HepG2 (cell line): ENCODE measurements around the gene CLEC16A. TPM values are rescaled to one million over a fixed set of nuclear protein-coding genes. Genes with fewer than 3 reads are reported as not detected.

Experiments
- ATF7-NPFF ChIP-seq: sonication (generic); formaldehyde crosslinking; IDR thresholded peaks from 2 replicates; pipeline ENCODE4 v1.8.1; 2023; ENCODE audit warnings: mild to moderate bottlenecking, low read depth, missing genetic modification reagents, moderate library complexity
- CREB1 ChIP-seq, 2 experiments: fragments of 450-650 bp in 1 of 2; IDR thresholded peaks; 2 replicates each; pipeline ENCODE4 v1.6.1; 2016 to 2017; ENCODE audit warnings: control low read depth in 1 of 2, mild to moderate bottlenecking in 1 of 2, missing compliant biosample characterization in 1 of 2, missing genetic modification characterization in 1 of 2
- ELF3 ChIP-seq: IDR thresholded peaks from 2 replicates; pipeline ENCODE4 v1.6.1; 2016; ENCODE audit warnings: missing genetic modification reagents, missing compliant biosample characterization
- HIVEP1 ChIP-seq: sonication (generic); formaldehyde crosslinking; IDR thresholded peaks from 2 replicates; pipeline ENCODE4 v1.4.0; 2020; ENCODE audit warnings: mild to moderate bottlenecking, missing genetic modification reagents
- SMARCC2 ChIP-seq: fragments of 450-650 bp; IDR thresholded peaks from 2 replicates; pipeline ENCODE4 v1.6.1; 2017; ENCODE audit warnings: antibody characterized with exemption, mild to moderate bottlenecking
- SRSF9 ChIP-seq: fragments of 200-400 bp; formaldehyde crosslinking; IDR thresholded peaks from 2 replicates; pipeline ENCODE4 v1.6.1; 2018; ENCODE audit warnings: borderline replicate concordance, mild to moderate bottlenecking, low read depth, low read length; ENCODE audit not compliant: insufficient read depth, poor library complexity, severe bottlenecking
- SRY ChIP-seq: sonication (generic); formaldehyde crosslinking; IDR thresholded peaks from 2 replicates; pipeline ENCODE4 v1.8.0; 2022; ENCODE audit warnings: mild to moderate bottlenecking, missing genetic modification reagents
- ZEB1 ChIP-seq: IDR thresholded peaks from 2 replicates; pipeline ENCODE4 v1.6.1; 2012; ENCODE audit warnings: mild to moderate bottlenecking, low read depth, inconsistent platforms; ENCODE audit not compliant: insufficient replicate concordance
- ZHX2 ChIP-seq, 2 experiments: sonication (generic) in 1 of 2; formaldehyde crosslinking in 1 of 2; IDR thresholded peaks; 2 replicates each; pipeline versions ENCODE4 v1.6.1 to v1.9.0; 2014 to 2022; ENCODE audit warnings: antibody characterized with exemption in 1 of 2, borderline replicate concordance in 1 of 2, inconsistent platforms in 1 of 2, low read depth in 1 of 2, missing genetic modification reagents in 1 of 2
- ZNF407 ChIP-seq: sonication (generic); formaldehyde crosslinking; IDR thresholded peaks from one replicate; pipeline ENCODE4 v1.5.1; 2020; ENCODE audit warnings: mild to moderate bottlenecking, missing genetic modification reagents; ENCODE audit errors: not compliant biosample characterization
- ZNF432 ChIP-seq: sonication (generic); formaldehyde crosslinking; IDR thresholded peaks from 2 replicates; pipeline ENCODE4 v1.5.0; 2020; ENCODE audit warnings: missing genetic modification reagents, mild to moderate bottlenecking, borderline replicate concordance
- polyA plus RNA-seq, 8 experiments: library from polyadenylated mRNA; depleted of rRNA in 3 of 8; stranded (reverse) in 7 of 8; unstranded in 1 of 8; fragments of >200 nt; fragmentation: Illumina TruSeq in 4 of 8; extraction: Trizol in 4 of 8; gene quantifications; 2 replicates each; pipeline versions ENCODE4 v1.2.1 to v1.2.3, GENCODE V29; 2011 to 2016; ENCODE audit warnings: low read depth in 4 of 8, missing spikeins in 1 of 8, mixed read lengths in 1 of 8; ENCODE audit not compliant: insufficient read depth in 1 of 8
- total RNA-seq, 5 experiments: library from RNA; depleted of rRNA; stranded (reverse); fragments of >200 nt; fragmentation: Illumina TruSeq; extraction: Trizol; gene quantifications; 2 replicates each; pipeline ENCODE4 v1.2.3, GENCODE V29; 2016; ENCODE audit warnings: low read depth in 1 of 5

The CLEC16A gene
- total and polyA plus RNA-seq, 2 of the 13 experiments (the other 11 are each of a cell fraction or from before 2014, with no cell fraction given): 8.5 to 10.3 TPM

GRCh38 chr16:10895053-10895946 is 49.1 kb upstream of the CLEC16A start (continued):
- TF ChIP-seq SRSF9: no peak
- TF ChIP-seq HIVEP1 (CRISPR knock-in tag): peak; percentile 58; the same call in 1 of the 2 replicates
- TF ChIP-seq SRY: peak; percentile 98
- peak; percentile 66; the same call in 1 of the 2 replicates for TF ChIP-seq ATF7-NPFF (CRISPR knock-in tag)
- no peak for TF ChIP-seq ZEB1
- no peak for TF ChIP-seq ZHX2 (IDR thresholded peaks at IDR 0.05; ENCODE audit: low read depth)
- no peak for TF ChIP-seq ZHX2 (CRISPR knock-in tag; IDR thresholded peaks at IDR 0.05; ENCODE audit: borderline replicate concordance)
- no peak for TF ChIP-seq ZNF407 (CRISPR knock-in tag)
- TF ChIP-seq ZNF432 (CRISPR knock-in tag): no peak
- TF ChIP-seq ELF3 (CRISPR knock-in tag): peak; percentile 87
- TF ChIP-seq CREB1 (IDR thresholded peaks at IDR 0.05): no peak
- no peak for TF ChIP-seq CREB1 (CRISPR knock-in tag; IDR thresholded peaks at IDR 0.05)
- no peak for TF ChIP-seq SMARCC2
